ENCODE data around the gene RBM10. TPM values are rescaled to one million over a fixed set of nuclear protein-coding genes. Genes with fewer than 3 reads are reported as not detected.

Gene RBM10
- total RNA-seq, 1 donor from 2014 or later: 87.7 TPM

- peak overlapping the region; percentile 9 for H3K4me3 Mint-ChIP-seq
- DNase-seq (ENCODE audit: low read depth, low spot score): no peak
- H3K27ac Mint-ChIP-seq (ENCODE audit: unreplicated experiment): peak overlapping the region; percentile 27
- H3K9me3 Mint-ChIP-seq: no peaks in the 10 kb centered on the region
- H3K4me1 Mint-ChIP-seq: peaks cover 40% of the 10 kb centered on the region
- TF ChIP-seq CTCF (conservative IDR thresholded peaks at IDR 0.05): no peak
- peaks cover 38% of the 10 kb centered on the region for H3K36me3 Mint-ChIP-seq (ENCODE audit: low read depth)
- H3K27me3 Mint-ChIP-seq (ENCODE audit: low read depth): peaks cover 9% of the 10 kb centered on the region
Measured at GRCh38 chrX:47215291-47215900, 70.4 kb downstream of the RBM10 start.

- H3K4me3 Mint-ChIP-seq: peak overlapping the region; percentile 9
- peaks cover 34% of the 10 kb centered on the region for H3K36me3 Mint-ChIP-seq (ENCODE audit: low read depth)
- DNase-seq (ENCODE audit: low read depth, low spot score): no peak
- H3K4me1 Mint-ChIP-seq: peaks cover 47% of the 10 kb centered on the region
- peaks cover 9% of the 10 kb centered on the region for H3K27me3 Mint-ChIP-seq (ENCODE audit: low read depth)
- TF ChIP-seq CTCF (conservative IDR thresholded peaks at IDR 0.05): no peak
- H3K9me3 Mint-ChIP-seq: no peaks in the 10 kb centered on the region
- no peak overlapping the region for H3K27ac Mint-ChIP-seq (ENCODE audit: unreplicated experiment)
Measured at GRCh38 chrX:47216393-47216925, 71.4 kb downstream of the RBM10 start.

GRCh38 chrX:47217121-47217851 is 72.3 kb downstream of the RBM10 start:
- DNase-seq (ENCODE audit: low read depth, low spot score): peak; percentile 17
- no peaks in the 10 kb centered on the region for H3K9me3 Mint-ChIP-seq
- peaks cover 25% of the 10 kb centered on the region for H3K36me3 Mint-ChIP-seq (ENCODE audit: low read depth)
- peak overlapping the region; percentile 23 for H3K27ac Mint-ChIP-seq (ENCODE audit: unreplicated experiment)
- H3K27me3 Mint-ChIP-seq (ENCODE audit: low read depth): peaks cover 9% of the 10 kb centered on the region
- H3K4me3 Mint-ChIP-seq: peak overlapping the region; percentile 97
- peaks cover 52% of the 10 kb centered on the region for H3K4me1 Mint-ChIP-seq
- no peak for TF ChIP-seq CTCF (conservative IDR thresholded peaks at IDR 0.05)

- Mint-ChIP-seq H3K27ac (ENCODE audit: unreplicated experiment) (peak overlapping the region; percentile 99), H3K4me1 (peaks cover 56% of the 10 kb centered on the region), H3K9me3 (no peaks in the 10 kb centered on the region), H3K36me3 (ENCODE audit: low read depth) (peaks cover 21% of the 10 kb centered on the region), H3K27me3 (ENCODE audit: low read depth) (peaks cover 9% of the 10 kb centered on the region), H3K4me3 (peak overlapping the region; percentile 97)
- peak; percentile 94 for DNase-seq (ENCODE audit: low read depth, low spot score)
- TF ChIP-seq CTCF (conservative IDR thresholded peaks at IDR 0.05): no peak
Measured at GRCh38 chrX:47217852-47218279, 72.8 kb downstream of the RBM10 start.

GRCh38 chrX:47218280-47218919 is 73.4 kb downstream of the RBM10 start, which contains the start of gene CDK16:
Gene CDK16 (plus strand): TSS chrX:47218681. CDS start chrX:47223558, 4,877 bp downstream.
- H3K4me1 Mint-ChIP-seq: peaks cover 56% of the 10 kb centered on the region
- TF ChIP-seq CTCF (conservative IDR thresholded peaks at IDR 0.05): no peak
- no peaks in the 10 kb centered on the region for H3K9me3 Mint-ChIP-seq
- peak within 1 kb of the TSS; percentile 97 for H3K4me3 Mint-ChIP-seq
- H3K27me3 Mint-ChIP-seq (ENCODE audit: low read depth): peaks cover 9% of the 10 kb centered on the region
- DNase-seq (ENCODE audit: low read depth, low spot score): peak; percentile 70
- H3K27ac Mint-ChIP-seq (ENCODE audit: unreplicated experiment): peak within 1 kb of the TSS; percentile 99
- peaks cover 20% of the 10 kb centered on the region for H3K36me3 Mint-ChIP-seq (ENCODE audit: low read depth)
